ENCODE results near the gene C12orf75.
"Not testable (repeated sequence)": the region's sequence is repeated elsewhere in the genome, so short reads cannot be mapped to it uniquely, and the experiment has no call there.

C12orf75 gene

GRCh38 chr12:105325117-105325516 lies 5.4 kb upstream of the C12orf75 start:
- TF ChIP-seq CTCF (IDR thresholded peaks at IDR 0.05; ENCODE audit: poor library complexity, severe bottlenecking) = no peak
- H3K27ac ChIP-seq (ENCODE audit: poor library complexity, severe bottlenecking) = no peak overlapping the region
- H3K4me1 ChIP-seq (ENCODE audit: insufficient read depth, poor library complexity, severe bottlenecking) = no peaks in the 10 kb centered on the region
- ATAC-seq (ENCODE audit: low read depth) = no peak
- no peak overlapping the region for H3K4me3 ChIP-seq (ENCODE audit: severe bottlenecking)
- DNase-seq (ENCODE audit: low spot score) = no peak
- no peaks in the 10 kb centered on the region for H3K27me3 ChIP-seq (ENCODE audit: insufficient read depth, poor library complexity, severe bottlenecking)
- H3K9me3 ChIP-seq (ENCODE audit: severe bottlenecking) = no peaks in the 10 kb centered on the region
- no peaks in the 10 kb centered on the region for H3K36me3 ChIP-seq (ENCODE audit: low read depth)

- no peak for TF ChIP-seq CTCF (IDR thresholded peaks at IDR 0.05; ENCODE audit: poor library complexity, severe bottlenecking)
- Histone ChIP-seq H3K4me3 (ENCODE audit: severe bottlenecking) (peak overlapping the region; percentile 75), H3K27me3 (ENCODE audit: insufficient read depth, poor library complexity, severe bottlenecking) (no peaks in the 10 kb centered on the region), H3K36me3 (ENCODE audit: low read depth) (no peaks in the 10 kb centered on the region), H3K4me1 (ENCODE audit: insufficient read depth, poor library complexity, severe bottlenecking) (peaks cover 22% of the 10 kb centered on the region), H3K27ac (ENCODE audit: poor library complexity, severe bottlenecking) (peak overlapping the region; percentile 70), H3K9me3 (ENCODE audit: severe bottlenecking) (no peaks in the 10 kb centered on the region)
- DNase-seq (ENCODE audit: low spot score) (no peak), ATAC-seq (ENCODE audit: low read depth) (no peak)
Measured at GRCh38 chr12:105329926-105330282, 587 bp upstream of the C12orf75 start.

- DNase-seq (ENCODE audit: low spot score) (no peak), ATAC-seq (ENCODE audit: low read depth) (peak; percentile 26)
- Histone ChIP-seq H3K4me3 (ENCODE audit: severe bottlenecking) (peak overlapping the region; percentile 75), H3K9me3 (ENCODE audit: severe bottlenecking) (no peaks in the 10 kb centered on the region), H3K27me3 (ENCODE audit: insufficient read depth, poor library complexity, severe bottlenecking) (no peaks in the 10 kb centered on the region), H3K27ac (ENCODE audit: poor library complexity, severe bottlenecking) (peak overlapping the region; percentile 70), H3K36me3 (ENCODE audit: low read depth) (no peaks in the 10 kb centered on the region), H3K4me1 (ENCODE audit: insufficient read depth, poor library complexity, severe bottlenecking) (peaks cover 22% of the 10 kb centered on the region)
- TF ChIP-seq CTCF (IDR thresholded peaks at IDR 0.05; ENCODE audit: poor library complexity, severe bottlenecking) = peak; percentile 42
Measured at GRCh38 chr12:105330931-105331804, 677 bp downstream of the C12orf75 start.

- Histone ChIP-seq H3K36me3 (ENCODE audit: low read depth) (no peaks in the 10 kb centered on the region), H3K27ac (ENCODE audit: poor library complexity, severe bottlenecking) (peak overlapping the region; percentile 70), H3K4me1 (ENCODE audit: insufficient read depth, poor library complexity, severe bottlenecking) (peaks cover 22% of the 10 kb centered on the region), H3K27me3 (ENCODE audit: insufficient read depth, poor library complexity, severe bottlenecking) (no peaks in the 10 kb centered on the region), H3K4me3 (ENCODE audit: severe bottlenecking) (peak overlapping the region; percentile 75), H3K9me3 (ENCODE audit: severe bottlenecking) (no peaks in the 10 kb centered on the region)
- 0 out of 3 replicates have a peak, but pooled peaks have one; percentile 34 for ATAC-seq (ENCODE audit: low read depth)
- no peak for TF ChIP-seq CTCF (IDR thresholded peaks at IDR 0.05; ENCODE audit: poor library complexity, severe bottlenecking)
- DNase-seq (ENCODE audit: low spot score) = no peak
Measured at GRCh38 chr12:105331805-105332251, 1.3 kb downstream of the C12orf75 start.

- DNase-seq (ENCODE audit: low spot score); ATAC-seq (ENCODE audit: low read depth); H3K9me3 ChIP-seq (ENCODE audit: severe bottlenecking); H3K27me3 ChIP-seq (ENCODE audit: insufficient read depth, poor library complexity, severe bottlenecking); H3K36me3 ChIP-seq (ENCODE audit: low read depth): not testable (repeated sequence)
- Histone ChIP-seq H3K4me3 (ENCODE audit: severe bottlenecking) (peak overlapping the region; percentile 75), H3K4me1 (ENCODE audit: insufficient read depth, poor library complexity, severe bottlenecking) (peaks cover 22% of the 10 kb centered on the region), H3K27ac (ENCODE audit: poor library complexity, severe bottlenecking) (peak overlapping the region; percentile 70)
Measured at GRCh38 chr12:105332286-105332685, 1.8 kb downstream of the C12orf75 start.

Measured in RWPE2 (cell line).